Adrenal gland (tissue), 5 donors: ENCODE measurements around the gene LRRK1.

Source experiments
- POLR2A ChIP-seq, 2 donors: fragments of 450-650 bp; IDR thresholded peaks; one replicate each; pipeline ENCODE4 v1.6.1; 2017; ENCODE audit warnings: antibody characterized with exemption in 2 of 2, mild to moderate bottlenecking in 2 of 2, moderate library complexity in 1 of 2
- TF ChIP-seq, protein P1 (sequence below), 6 experiments: fragments of 450-650 bp in 4 of 6; fragments of 200-600 bp in 2 of 6; sonication (generic) in 1 of 6; IDR thresholded peaks; 1 replicate in 5 of 6; 2 replicates in 1 of 6; pipeline versions ENCODE4 v1.5.1 to v1.8.0; 2016 to 2021; ENCODE audit warnings: antibody characterized with exemption in 6 of 6, mild to moderate bottlenecking in 2 of 6, moderate library complexity in 1 of 6
- donor health status: DM: no; HTN: no; CAD: no.

DNA sequence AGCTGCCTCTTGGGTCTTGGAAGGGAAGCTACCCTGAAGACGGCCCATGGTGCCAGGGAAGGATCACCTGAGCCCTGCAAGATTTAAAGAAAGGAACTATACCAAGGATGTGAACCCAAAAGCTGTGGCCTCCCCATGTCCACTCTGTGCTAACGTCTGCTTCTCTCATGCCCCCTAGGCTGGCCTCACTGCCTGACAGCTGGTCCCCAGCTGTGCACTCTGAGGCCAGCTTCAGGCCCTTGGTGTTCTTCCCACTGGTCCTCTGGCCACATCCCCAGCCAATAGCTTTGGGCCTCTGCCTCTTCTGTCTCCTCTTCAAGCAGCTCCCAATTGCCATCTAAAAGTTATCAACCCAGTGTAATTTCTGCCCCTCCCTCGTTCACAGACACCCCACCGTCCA is 5.2 kb upstream of the LRRK1 start:
- TF ChIP-seq, protein P1, sequence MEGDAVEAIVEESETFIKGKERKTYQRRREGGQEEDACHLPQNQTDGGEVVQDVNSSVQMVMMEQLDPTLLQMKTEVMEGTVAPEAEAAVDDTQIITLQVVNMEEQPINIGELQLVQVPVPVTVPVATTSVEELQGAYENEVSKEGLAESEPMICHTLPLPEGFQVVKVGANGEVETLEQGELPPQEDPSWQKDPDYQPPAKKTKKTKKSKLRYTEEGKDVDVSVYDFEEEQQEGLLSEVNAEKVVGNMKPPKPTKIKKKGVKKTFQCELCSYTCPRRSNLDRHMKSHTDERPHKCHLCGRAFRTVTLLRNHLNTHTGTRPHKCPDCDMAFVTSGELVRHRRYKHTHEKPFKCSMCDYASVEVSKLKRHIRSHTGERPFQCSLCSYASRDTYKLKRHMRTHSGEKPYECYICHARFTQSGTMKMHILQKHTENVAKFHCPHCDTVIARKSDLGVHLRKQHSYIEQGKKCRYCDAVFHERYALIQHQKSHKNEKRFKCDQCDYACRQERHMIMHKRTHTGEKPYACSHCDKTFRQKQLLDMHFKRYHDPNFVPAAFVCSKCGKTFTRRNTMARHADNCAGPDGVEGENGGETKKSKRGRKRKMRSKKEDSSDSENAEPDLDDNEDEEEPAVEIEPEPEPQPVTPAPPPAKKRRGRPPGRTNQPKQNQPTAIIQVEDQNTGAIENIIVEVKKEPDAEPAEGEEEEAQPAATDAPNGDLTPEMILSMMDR (IDR thresholded peaks at IDR 0.05) = no peak
- TF ChIP-seq POLR2A (IDR thresholded peaks at IDR 0.05) = no peak
